NCI-H1417 (cell line): ENCODE data around the gene TMEM156.
"Not testable (repeated sequence)": the region's sequence is repeated elsewhere in the genome, so short reads cannot be mapped to it uniquely, and the experiment has no call there.

ENCODE experiments used
- DNase-seq, 3 experiments: peaks; one replicate each; lab custom pipeline; 2025; lab: John Stamatoyannopoulos, UW

The TMEM156 gene

DNA sequence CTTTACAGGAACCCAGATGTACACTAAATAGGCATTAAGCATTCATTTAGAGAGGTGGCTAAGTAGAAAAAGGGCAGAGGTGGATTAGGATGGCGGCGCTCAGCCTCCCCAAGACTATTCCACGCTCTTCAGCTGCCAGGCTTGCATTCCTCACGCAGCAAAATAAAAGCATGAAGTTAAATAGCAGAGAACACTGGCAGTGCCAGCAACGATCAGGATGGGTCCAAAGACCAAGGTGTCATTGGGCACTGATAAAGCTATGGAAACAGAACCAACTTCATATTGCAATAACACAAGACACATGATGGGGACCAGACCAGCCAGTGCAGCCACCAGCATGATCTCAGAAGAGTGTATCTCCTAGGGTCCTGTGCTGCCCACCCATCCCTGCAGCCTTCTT, 42.0 kb downstream of the TMEM156 start:
- no peak for DNase-seq

DNA sequence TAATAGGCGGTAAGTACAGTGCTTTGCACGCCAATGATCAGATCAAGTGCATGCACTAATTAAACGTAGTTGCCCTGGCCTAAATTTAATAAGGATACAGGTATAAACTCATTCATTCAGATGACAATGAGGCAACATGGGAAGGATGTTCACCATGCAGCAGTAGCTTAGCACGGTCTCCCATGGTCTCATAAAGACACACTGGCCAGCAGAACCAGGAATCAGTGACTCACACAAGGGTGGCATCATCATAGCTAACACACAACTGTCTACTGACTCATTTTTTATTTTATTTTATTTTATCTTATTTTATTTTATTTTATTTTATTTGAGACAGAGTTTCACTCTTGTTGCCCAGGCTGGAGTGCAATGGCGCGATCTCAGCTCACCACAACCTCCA, 42.7 kb downstream of the TMEM156 start:
- no peak for DNase-seq

DNA sequence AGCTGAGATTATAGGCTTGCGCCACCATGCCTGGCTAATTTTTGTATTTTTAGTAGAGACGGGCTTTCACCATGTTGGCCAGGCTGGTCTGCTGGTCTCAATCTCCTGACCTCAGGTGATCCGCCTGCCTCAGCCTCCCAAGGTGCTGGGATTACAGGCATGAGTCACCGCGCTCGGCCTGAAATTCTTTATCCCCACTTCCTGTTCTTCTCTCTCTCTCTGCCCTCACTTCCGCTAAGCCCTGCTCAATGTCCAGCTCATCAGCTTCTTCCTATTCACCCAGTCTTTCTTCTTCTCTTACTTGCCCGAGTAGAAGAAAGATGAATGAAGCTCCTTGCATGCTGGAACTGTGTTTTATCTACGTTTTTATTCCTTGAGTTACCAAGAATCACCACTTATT, 43.9 kb downstream of the TMEM156 start:
- DNase-seq, result not testable (repeated sequence)

DNA sequence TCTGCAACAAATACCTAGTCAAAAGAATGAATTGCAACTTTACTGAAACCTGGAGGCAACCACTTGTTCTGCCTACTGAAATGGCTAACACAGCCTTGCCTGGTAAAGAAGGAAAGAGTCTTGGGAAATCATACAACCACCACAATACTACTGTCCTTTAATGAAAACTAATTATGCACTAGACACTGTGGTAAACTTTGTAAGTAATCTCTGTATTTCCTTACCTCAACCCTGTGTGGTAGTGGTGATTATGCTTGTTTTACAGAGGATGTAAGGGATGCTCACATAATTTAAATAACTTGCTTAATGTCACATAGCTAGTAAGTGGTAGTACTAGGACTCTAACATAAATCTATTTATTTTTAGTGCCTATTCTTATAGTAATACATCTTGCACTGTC, 44.7 kb downstream of the TMEM156 start:
- DNase-seq, result no peak

DNA sequence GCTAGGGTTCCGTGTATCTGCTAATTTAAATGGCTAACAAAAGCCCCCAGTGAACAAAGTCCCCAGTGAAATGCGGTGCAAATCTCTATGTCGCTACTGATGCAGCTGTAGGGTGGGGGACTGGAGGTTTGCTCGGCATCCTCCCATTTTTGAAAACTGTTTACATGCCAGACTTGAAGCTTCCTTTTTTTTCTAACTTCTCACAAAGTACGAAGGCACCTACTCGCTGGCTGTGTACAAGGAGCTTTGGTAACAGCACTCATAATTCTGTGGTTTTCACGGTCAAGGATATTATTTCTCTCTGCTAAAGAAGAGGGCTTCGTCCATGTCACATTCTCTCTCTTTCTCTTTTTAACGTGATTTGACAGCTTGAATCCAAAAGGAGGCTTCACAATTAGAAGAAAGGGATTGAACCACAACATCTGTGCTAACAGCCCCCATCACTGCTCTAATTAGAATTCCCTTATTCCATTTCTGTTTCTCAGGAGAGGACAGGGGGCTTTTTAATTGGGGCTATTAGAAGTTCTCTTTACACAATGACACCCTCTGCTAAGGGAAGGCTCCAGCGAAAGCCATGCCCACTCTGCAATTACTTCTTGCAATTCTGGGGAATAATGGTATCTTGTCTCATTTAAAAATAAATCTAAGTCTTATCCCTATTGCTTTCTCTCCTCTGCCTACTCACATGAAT, 46.7 kb downstream of the TMEM156 start:
- no peak for DNase-seq

DNA sequence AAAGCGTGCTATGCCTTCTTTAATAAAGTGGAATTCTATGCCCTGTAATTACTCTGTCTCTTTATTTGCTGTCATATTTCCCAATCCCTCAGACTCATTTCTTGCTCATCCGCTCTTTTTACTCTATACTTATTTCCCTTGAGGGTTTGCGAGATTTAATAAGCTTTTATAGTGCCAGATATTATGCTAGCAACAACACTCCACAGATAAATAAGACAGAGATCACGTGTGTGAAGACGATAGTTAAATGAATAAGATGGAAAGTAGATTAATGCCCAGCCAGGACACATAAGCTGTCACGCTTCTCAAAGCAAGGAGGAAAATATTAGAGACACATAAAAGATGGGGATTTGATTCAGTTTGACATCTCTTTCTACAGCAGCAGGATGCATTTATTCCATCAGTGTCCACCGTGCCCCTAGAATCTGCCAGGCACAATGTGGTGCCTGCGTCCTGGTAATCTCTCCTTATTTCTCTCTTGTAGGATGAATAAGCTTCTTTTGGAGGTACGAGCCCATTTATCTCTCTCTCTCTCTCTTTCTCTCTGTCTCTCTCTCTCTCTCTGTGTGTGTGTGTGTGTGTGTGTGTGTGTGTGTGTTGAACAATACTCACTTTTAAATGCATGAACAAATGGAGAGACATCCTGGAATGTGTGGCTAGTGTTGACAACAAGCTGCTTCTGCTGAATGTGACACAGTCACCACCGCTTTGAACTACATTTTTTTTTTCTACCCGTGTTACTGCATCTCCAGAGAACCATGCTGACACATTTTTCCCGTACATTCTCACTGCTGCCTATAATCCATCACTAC, 48.2 kb downstream of the TMEM156 start:
- DNase-seq, result no peak

DNA sequence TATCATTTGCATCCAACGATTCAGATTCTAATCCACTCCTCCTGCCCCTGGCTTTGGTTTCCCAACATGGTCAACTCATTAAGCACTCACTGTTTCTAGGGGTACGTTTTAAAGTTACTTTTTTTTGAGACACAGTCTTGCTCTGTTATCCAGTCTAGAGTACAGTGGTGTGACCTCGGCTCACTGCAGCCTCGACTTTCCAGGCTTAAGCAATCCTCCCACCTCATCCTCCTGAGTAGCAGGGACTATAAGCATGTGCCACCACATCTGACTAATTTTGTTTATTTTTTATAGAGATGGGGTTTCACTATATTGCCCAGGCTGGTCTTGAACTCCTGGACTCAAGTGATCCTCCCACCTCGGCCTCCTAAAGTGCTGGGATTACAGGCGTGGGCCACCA, 48.9 kb downstream of the TMEM156 start:
- DNase-seq, result no peak

DNA sequence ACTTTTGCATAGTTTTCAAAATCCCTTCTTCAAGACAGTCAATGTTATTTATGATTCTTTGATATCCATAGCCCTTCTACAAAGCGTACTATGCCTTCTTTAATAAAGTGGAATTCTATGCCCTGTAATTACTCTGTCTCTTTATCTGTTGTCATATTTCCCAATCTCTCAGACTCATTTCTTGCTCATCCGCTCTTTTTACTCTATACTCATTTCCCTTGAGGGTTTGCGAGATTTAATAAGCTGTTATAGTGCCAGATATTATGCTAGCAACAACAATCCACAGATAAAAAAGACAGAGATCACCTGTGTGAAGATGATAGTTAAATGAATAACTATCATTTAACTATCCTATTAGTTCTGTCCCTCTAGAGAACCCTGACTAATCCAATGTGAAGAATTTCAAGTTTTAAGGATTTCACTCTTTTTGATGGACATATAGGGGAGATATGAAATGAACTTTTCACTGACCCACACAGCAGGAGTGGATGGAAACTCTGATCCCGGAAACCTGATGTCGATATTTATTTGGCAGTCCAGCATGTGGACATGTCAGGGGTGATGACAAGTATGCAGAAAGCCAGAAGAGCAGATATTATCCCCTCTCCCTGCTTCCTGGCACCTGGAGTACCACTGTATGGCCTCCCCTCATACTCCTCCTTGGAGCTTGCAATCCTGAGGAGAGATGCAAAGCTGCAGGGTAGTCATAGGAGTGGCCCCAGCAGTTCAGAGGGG, 49.7 kb downstream of the TMEM156 start:
- no peak for DNase-seq

DNA sequence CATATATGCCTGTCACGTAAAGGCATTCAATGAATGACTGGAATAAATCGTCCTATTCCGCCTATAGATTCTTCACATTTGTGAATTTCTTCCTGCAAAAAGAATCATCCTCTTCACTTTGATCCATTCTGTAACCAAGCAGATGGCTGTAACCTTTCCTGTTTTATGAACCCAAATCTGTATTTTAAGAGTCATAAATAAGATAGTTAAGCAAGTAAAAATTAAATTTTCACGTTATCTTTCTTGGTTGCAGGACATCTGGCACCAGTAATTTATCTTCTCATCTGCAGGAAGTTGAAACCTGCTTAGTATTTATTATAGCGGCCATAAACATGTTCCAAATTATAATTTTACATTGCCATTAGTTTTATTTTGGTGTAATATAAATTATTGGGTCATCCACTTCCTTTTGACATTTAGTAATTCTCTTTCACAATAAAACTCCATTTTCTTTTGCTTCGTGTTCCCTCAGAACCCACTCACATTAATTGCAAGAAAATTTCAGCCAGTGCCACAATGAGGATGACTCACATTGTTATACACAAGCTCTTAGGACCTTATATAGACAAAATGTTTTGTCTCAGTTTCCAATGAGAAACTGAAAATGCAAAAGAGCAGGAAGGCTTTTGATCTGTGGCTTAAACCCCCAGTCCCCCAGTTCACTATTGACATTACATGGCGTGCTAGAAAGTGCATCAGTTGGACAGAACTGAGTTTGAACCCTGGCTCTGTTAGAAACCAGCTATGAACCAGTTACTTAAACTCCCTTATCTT, 51.1 kb downstream of the TMEM156 start:
- no peak for DNase-seq

DNA sequence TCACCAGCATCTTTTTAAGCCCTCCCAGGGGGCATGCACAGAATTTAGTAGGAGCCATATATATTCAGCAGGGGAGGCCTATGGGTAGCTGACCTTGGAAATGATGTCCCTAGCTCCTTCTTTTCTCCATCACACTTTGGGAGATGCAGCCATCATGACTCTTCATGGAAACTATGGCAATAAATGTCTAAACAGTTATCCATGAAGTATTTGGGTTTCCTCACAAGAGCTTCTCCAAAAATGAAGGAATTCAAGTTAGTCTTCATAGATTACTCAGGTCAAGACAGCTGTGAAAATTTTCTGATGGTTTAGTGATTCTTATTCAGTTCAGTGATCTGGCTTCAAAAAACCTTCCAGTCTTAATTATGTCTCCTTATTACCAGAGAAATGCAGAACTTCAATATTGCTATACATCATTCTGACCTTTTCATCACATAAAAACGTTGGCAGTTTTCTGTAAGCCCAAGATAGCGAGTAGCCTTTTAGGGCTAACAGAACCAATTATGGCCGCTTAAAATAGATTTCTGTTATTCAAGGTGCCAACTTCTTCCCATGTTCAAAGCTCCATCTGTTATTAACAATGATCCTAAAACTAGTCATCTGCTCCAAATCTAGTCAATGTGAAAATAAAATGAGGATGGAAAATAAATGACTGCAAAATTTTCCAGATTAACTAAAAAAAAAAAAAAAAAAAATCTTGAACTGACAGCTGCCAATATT, 52.5 kb downstream of the TMEM156 start:
- no peak for DNase-seq

DNA sequence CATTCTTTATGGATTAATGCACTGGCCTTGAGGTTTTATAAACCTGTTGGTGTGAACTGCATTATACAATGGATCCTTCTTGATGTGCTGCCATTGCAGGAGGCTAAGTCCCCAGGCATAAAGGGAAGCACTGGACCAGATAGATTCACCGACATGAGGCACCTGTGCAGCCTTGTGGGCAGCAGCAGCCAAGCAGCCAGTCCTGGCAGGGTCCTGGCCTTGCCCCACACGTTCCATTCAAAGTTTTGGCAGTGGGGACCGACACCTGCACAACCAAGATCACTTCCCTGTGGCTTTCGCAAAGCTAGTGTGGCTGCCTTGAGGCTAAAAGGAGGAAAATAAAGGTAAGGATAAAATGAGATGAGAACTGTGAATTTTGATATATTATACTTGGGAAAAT, 53.1 kb downstream of the TMEM156 start:
- no peak for DNase-seq

DNA sequence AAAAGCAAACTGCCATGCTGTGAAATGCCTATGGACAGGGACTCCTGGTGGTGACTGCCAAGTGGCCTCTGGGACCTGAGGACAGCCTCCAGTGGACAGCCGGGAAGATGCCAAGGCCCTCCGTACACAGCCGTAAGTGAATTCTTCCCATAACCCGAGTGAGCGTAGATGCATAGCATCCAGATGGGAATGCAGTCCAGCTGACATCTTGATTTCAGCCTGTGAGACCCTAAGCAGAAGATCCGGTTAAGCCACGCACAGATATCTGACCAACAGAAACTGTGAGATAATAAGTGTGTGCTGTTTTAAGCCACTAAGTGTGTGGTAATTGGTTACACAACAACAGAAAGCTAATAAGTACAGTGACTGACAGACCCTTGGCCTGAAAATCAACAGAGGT, 55.9 kb downstream of the TMEM156 start:
- no peak for DNase-seq

DNA sequence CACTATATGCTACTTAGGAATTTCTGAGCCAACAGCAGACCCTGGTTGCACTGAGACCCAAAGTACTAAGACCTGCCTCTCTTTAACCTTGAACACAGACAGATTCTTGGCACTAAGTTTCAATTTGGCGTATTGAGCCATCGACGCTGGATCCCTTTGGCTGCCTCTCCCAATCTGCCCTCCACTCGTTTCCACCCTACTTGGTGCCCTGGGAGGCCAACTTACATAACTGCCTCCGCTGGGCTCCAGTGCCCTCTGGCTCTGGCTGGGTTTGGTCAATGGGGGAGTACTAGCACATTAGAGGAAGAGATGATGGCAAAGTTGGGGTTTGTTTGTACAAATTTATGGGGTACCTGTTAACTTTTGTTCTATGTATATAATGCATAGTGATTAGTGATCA, 63.5 kb downstream of the TMEM156 start:
- DNase-seq, result no peak

DNA sequence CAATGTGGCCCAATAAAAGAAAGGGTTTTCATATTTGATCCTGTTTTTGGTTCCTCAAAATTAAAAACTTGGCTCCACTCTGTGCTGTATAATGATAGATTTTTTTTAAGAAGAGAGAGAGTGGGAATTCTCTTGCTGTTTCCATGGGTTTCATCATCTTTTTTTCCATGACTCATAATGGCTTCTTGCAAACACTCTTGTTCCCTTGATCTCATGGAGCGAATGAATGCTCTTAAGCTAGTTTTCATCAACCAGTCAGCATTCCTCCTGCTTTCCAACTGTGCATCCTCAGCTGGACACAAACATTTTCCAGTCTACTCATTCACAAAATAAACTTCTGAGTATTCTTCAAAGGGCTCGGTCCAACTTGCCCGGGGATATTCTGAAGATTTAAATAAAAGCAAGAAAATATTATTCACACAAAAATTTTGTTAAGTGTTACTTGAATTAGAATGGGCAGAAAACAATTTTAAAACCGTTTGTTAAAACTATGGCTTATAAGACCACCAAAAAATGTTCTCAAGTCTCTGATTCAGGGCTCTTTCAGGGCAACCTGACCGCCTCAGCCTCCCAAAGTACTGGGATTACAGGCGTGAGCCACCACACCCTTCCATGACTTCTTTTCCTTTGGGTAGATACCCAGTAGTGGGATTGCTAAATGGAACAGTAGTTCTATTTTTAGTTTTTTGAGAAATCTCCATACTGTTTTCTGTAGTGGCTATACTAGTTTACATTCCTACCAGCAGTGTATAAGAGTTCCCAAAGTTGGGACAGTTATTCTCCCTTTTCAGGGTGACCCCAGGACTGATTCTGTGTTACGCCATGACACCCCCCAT, 64.7 kb downstream of the TMEM156 start:
- no peak for DNase-seq

DNA sequence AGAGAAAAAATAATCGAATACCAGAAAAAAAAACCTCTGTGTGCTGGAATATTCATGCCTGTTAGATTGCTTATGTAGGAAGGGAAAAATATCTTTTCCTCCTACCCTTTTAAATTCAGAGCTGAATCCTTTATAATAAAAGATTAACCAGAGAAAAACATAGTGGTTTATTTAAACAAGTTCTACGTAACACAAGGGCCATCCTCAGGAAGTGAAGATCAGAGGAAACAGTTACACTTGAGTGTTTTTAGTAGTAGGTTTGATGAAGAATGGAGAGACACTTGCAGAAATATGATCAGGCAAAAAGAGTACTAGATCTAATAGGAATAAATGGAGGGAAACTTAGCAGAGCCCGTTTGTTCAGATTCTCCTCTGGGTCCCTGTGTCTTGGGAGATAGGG, 66.3 kb downstream of the TMEM156 start:
- DNase-seq, result no peak

DNA sequence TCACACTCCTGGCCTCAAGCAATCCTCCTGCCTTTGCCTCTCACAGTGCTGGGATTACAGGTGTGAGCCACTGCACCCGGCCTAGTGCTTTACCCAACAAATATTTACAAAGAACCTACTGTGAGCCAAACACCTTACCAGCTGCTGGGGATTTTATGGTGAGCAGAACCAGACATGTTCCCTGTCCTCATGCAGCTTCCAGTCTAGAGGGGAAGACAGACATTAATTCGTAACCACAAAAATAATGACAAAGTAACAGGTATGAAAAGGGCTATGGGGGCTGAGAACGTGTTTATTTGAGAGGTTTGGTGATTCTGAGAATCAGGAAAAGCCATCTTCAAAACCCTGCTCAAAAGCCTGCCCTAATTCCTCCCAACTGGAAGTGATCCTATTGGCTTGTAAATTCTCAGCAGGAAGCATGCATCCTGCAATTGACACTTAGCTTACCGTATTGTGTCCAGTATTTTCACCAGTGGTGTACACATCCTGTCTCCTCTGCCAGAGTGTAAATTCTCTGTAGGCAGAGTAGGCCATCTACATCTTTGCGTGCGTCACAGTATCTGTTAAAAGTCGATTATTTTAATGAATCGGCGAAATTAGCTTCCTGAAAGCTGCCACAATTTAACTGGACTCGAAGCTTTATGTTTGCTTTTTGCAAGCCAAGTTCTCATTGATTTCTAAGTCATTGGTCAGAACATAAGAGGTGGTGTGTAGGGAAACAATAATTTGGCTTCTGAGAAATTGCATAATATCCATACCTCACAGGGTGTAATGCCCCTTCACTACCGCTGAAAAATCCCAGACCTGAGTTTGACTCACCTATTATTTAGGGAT, 67.0 kb downstream of the TMEM156 start:
- no peak for DNase-seq

DNA sequence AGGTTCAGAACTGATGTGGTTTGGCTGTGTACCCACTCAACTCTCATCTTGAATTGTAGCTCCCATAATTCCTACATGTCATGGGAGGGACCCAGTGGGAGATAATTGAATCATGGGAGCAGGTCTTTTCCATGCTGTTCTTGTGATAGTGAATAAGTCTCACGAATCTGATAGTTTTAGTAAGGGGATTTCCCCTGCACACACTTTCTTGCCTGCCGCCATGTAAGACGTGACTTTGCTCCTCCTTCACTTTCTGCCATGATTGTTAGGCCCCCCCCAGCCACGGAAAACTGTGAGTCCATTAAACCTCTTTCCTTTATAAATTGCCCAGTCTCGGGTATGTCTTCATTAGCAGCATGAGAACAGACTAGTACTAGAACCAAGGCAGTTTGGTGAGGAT, 73.0 kb downstream of the TMEM156 start:
- DNase-seq, result not testable (repeated sequence)

DNA sequence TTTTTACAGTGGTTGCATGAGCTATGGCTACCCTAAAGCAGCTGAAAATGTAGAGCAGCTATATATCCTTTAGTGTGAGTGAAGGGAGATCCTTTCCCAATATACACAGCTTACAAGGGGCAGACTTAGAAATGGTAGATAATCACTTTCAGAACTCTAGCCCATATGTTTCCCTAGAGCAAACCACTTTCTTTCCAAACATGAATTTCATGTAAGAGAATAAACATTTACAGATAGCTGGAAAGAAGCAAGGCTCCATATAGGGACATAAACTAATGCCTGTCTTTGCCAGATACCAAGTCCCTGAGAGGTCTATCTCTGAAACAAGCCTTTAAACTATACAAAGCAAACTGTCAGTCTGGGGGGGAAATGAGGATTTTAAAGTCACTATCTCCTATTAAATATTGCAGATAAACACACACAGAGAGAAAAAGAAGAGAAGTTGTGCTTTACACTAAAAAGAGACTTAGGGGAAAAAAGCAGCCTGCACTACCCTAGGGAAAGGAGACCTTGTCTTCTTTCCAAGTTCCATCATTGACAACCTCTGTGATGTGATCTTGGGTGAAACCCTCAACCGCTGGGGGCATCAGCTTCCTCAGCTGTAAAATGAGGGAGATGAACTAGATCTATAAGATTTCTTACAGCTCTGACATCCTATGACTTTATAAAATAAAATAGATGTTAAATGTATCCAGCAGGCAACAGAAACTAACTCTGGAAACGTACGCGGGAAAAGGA, 73.6 kb downstream of the TMEM156 start:
- DNase-seq, result no peak

DNA sequence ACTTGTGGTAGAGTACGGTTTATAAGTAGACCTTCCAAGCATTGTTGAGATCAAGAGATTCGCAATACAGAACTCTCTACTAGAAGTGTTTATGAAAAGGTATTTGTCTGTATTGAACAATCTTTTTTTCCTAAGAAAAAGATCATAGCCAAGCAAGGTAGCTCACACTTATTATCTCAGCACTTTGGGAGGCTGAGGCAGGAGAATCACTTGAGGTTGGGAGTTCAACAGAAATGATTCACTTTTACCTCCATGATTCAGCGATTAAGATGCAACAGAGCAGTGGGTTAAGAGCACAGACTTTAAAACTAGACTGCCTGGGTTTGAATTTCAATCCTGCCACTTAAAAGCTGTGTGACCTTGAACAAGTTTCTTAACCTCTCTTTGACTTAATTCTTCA, 74.3 kb downstream of the TMEM156 start:
- no peak for DNase-seq
